GM12878 (cell line): ENCODE results near the gene CEP120. TPM values are rescaled to one million over a fixed set of nuclear protein-coding genes. Genes with fewer than 3 reads are reported as not detected.

ENCODE experiments used
- ATAC-seq: fragments of 200-7000 bp; cut with Tn5 transposase; 3 replicates; pipeline ENCODE4 v1.9.1; 2020; ENCODE audit warnings: mild to moderate bottlenecking, moderate library complexity
- BruUV-seq: library from RNA; stranded (reverse); fragments of 400-500 nt; replicated peaks from 2 replicates; lab custom pipeline; 2021; lab: Mats Ljungman, UMichigan
- CTCF ChIA-PET: fragments of 300-600 bp; sonication (Branson Sonifier 250); formaldehyde crosslinking; extraction: SDS; loops from one replicate; lab custom pipeline; 2021; ENCODE audit warnings: inconsistent platforms; lab: Yijun Ruan, JAX
- POLR2A ChIA-PET: fragments of 350-600 bp; formaldehyde crosslinking; extraction: SDS; loops from one replicate; lab custom pipeline; 2021; ENCODE audit warnings: inconsistent platforms; lab: Charles Lee
- RAD21 ChIA-PET: fragments of 300-600 bp; sonication (Branson Sonifier 250); formaldehyde crosslinking; loops from one replicate; lab custom pipeline; 2023; ENCODE audit warnings: antibody characterized with exemption; ENCODE audit not compliant: unreplicated experiment; lab: Charles Lee
- SMC1A ChIA-PET: fragments of 300-600 bp; sonication (Branson Sonifier 250); formaldehyde crosslinking; loops from one replicate; lab custom pipeline; 2023; ENCODE audit not compliant: unreplicated experiment, uncharacterized antibody; lab: Charles Lee
- DNase-seq: peaks from one replicate; pipeline ENCODE4 v3.0.0-alpha.2; 2011; ENCODE audit warnings: low read depth, low spot score
- FAIRE-seq: peaks from 3 replicates; lab custom pipeline; 2011; peaks lifted over from hg19 to GRCh38; lab: Jason Lieb, UNC
- H2AFZ ChIP-seq: 2 replicates; pipeline ENCODE4 v1.6.0; 2011; ENCODE audit warnings: low read depth, low read length, control low read depth; ENCODE audit not compliant: control insufficient read depth
- H3K27ac ChIP-seq: 2 replicates; pipeline ENCODE4 v1.5.1; 2011; ENCODE audit warnings: control low read depth; ENCODE audit not compliant: control insufficient read depth, insufficient read depth
- H3K27me3 ChIP-seq, 2 experiments: replicated peaks in 1 of 2; 2 replicates each; pipeline versions ENCODE4 v1.6.0 to v1.6.1; 2011; ENCODE audit warnings: low read length in 1 of 2; ENCODE audit not compliant: control insufficient read depth in 2 of 2, insufficient read depth in 2 of 2
- H3K36me3 ChIP-seq, 2 experiments: 2 replicates each; pipeline ENCODE4 v1.5.1; 2011; ENCODE audit warnings: low read length in 1 of 2; ENCODE audit not compliant: control insufficient read depth in 2 of 2, insufficient read depth in 2 of 2
- H3K4me1 ChIP-seq: 2 replicates; pipeline ENCODE4 v1.6.1; 2011; ENCODE audit warnings: mild to moderate bottlenecking, low read length, moderate library complexity, mixed read lengths; ENCODE audit not compliant: control insufficient read depth, insufficient read depth
- H3K4me2 ChIP-seq: 2 replicates; pipeline ENCODE4 v1.6.0; 2011; ENCODE audit warnings: control low read depth; ENCODE audit not compliant: control insufficient read depth, insufficient read depth
- H3K4me3 ChIP-seq: fragments of 200-600 bp; sonication (generic); 2 replicates; pipeline ENCODE4 v1.5.1; 2016
- H3K79me2 ChIP-seq: 2 replicates; pipeline ENCODE4 v1.6.0; 2011; ENCODE audit warnings: low read length; ENCODE audit not compliant: control insufficient read depth, insufficient read depth
- H3K9ac ChIP-seq: 2 replicates; pipeline ENCODE4 v1.8.0; 2011; ENCODE audit warnings: low read length, control low read depth, mixed read lengths; ENCODE audit not compliant: control insufficient read depth, insufficient read depth
- H3K9me3 ChIP-seq: replicated peaks from 3 replicates; pipeline ENCODE4 v1.5.1; 2011; ENCODE audit warnings: mild to moderate bottlenecking, low read length; ENCODE audit not compliant: control insufficient read depth, insufficient read depth
- H4K20me1 ChIP-seq: 2 replicates; pipeline ENCODE4 v1.6.0; 2011; ENCODE audit not compliant: control insufficient read depth, insufficient read depth
- CBFB ChIP-seq: IDR thresholded peaks from 2 replicates; pipeline ENCODE4 v1.6.1; 2016; ENCODE audit warnings: antibody characterized with exemption, low read depth
- CBX5 ChIP-seq: sonication (generic); IDR thresholded peaks from 2 replicates; pipeline ENCODE4 v1.6.1; 2016; ENCODE audit warnings: low read depth, moderate library complexity, mild to moderate bottlenecking, inconsistent platforms
- CHD2 ChIP-seq: IDR thresholded peaks from 2 replicates; pipeline ENCODE4 v1.6.1; 2011; ENCODE audit warnings: low read depth, low read length, improper control_type of control experiment, borderline replicate concordance
- LARP7 ChIP-seq: fragments of 450-650 bp; IDR thresholded peaks from 2 replicates; pipeline ENCODE4 v1.6.1; 2017; ENCODE audit warnings: mild to moderate bottlenecking
- MEF2B ChIP-seq: fragments of 450-650 bp; IDR thresholded peaks from 2 replicates; pipeline ENCODE4 v1.6.1; 2018; ENCODE audit warnings: mild to moderate bottlenecking, moderate library complexity; ENCODE audit not compliant: partially characterized antibody, poor library complexity, severe bottlenecking
- RAD21 ChIP-seq: IDR thresholded peaks from 2 replicates; pipeline ENCODE4 v1.6.1; 2011; ENCODE audit warnings: mild to moderate bottlenecking, low read depth, low read length, moderate library complexity; ENCODE audit not compliant: insufficient read depth
- SMC3 ChIP-seq: IDR thresholded peaks from 2 replicates; pipeline ENCODE4 v1.6.1; 2011; ENCODE audit warnings: low read length, improper control_type of control experiment, borderline replicate concordance
- WGBS: methylation state at CpG from one replicate; pipeline ENCODE4 v1.1.6; 2016; ENCODE audit warnings: low lambda C conversion rate; ENCODE audit not compliant: insufficient replicate concordance, insufficient coverage; ENCODE audit errors: missing lambda C conversion rate; 5-methylcytosine and 5-hydroxymethylcytosine counted together
- in situ Hi-C: fragments of 300-500 bp; cut with MboI; formaldehyde crosslinking; loops from 9 replicates; pipeline ENCODE4 v1.14.3; 2018; ENCODE audit warnings: mixed read lengths
- intact Hi-C: fragments of 100-400 bp; cut with micrococcal nuclease; formaldehyde crosslinking; loops from one replicate; pipeline ENCODE4 v1.14.2; 2022; ENCODE audit not compliant: unreplicated experiment
- polyA plus RNA-seq, 11 experiments: library from polyadenylated mRNA; depleted of rRNA in 4 of 11; unstranded in 6 of 11; stranded (reverse) in 5 of 11; fragments of >200 nt; fragmentation: Nextera tagmentation in 4 of 11; fragmentation: Illumina TruSeq in 1 of 11; extraction: Ambion mirVana in 4 of 11; extraction: Trizol in 1 of 11; gene quantifications; 1 replicate in 1 of 11; 2 replicates in 10 of 11; pipeline versions ENCODE4 v1.2.1 to v1.2.3, GENCODE V29; 2011 to 2016; ENCODE audit warnings: inconsistent platforms in 2 of 11, missing spikeins in 2 of 11, low read depth in 1 of 11
- total RNA-seq, 4 experiments: library from RNA; depleted of rRNA in 3 of 4; stranded (reverse); fragments of >200 nt in 3 of 4; fragmentation: Illumina TruSeq in 1 of 4; extraction: Trizol in 1 of 4; gene quantifications; 2 replicates each; pipeline versions ENCODE4 v1.2.1 to v1.2.3, GENCODE V29; 2013 to 2021
- TF ChIP-seq, protein P1 (sequence below): fragments of 150-350 bp; IDR thresholded peaks from 2 replicates; pipeline ENCODE4 v1.6.1; 2016; ENCODE audit warnings: low read depth, low read length
- TF ChIP-seq, protein P2 (sequence below): IDR thresholded peaks from 2 replicates; pipeline ENCODE4 v1.6.1; 2011; ENCODE audit warnings: mild to moderate bottlenecking, low read depth, low read length, moderate library complexity; ENCODE audit not compliant: insufficient replicate concordance
- TF ChIP-seq, protein P3 (sequence below), 3 experiments: IDR thresholded peaks in 2 of 3; conservative IDR thresholded peaks in 1 of 3; 2 replicates each; pipeline ENCODE4 v1.5.1; 2011; ENCODE audit warnings: low read depth in 3 of 3, low read length in 3 of 3, mild to moderate bottlenecking in 3 of 3, control low read depth in 2 of 3, moderate library complexity in 2 of 3, inconsistent platforms in 1 of 3, mixed read lengths in 1 of 3; ENCODE audit not compliant: control insufficient read depth in 2 of 3, insufficient read depth in 1 of 3; ENCODE audit errors: extremely low read depth in 1 of 3

CEP120 gene
- total and polyA plus RNA-seq, 10 of the 15 experiments (the other 5 are each of a cell fraction or from before 2014, with no cell fraction given), result 4.1 to 23.0 (median 13.1) TPM

DNA sequence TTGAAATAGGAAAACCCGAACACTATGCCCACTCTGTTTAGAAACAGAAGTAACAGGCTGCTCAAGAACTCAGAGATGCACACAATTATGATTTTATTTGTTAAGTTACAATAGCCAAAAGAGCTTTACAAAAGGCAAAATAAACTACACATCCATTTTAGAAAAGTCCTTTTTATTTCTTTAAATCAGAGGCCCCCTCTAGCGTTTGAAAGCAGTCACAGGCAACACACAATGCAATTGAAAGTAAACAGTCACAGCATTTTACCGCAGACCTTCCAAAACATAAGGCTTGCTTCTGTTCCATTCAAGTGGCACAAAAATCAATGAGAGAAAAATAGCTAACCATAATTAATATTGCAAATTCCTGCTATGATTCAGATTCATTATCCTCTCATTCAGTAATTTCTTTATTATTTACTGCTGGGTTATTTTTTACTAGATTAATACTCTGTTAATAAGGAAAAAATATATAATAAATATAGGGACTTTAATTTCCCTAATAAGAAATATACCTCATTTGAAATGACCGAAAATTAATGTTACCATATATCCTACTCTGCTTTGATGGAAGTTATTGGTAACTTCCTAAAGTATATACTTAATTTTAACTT lies 78.3 kb downstream of the CEP120 start:
- TF ChIP-seq SMC3 (peak; percentile 32; the same call in 1 of the 2 replicates), LARP7 (no peak), CHD2 (no peak), CBX5 (no peak), CBFB (no peak), MEF2B (no peak), RAD21 (peak; percentile 38)
- TF ChIP-seq, protein P1, sequence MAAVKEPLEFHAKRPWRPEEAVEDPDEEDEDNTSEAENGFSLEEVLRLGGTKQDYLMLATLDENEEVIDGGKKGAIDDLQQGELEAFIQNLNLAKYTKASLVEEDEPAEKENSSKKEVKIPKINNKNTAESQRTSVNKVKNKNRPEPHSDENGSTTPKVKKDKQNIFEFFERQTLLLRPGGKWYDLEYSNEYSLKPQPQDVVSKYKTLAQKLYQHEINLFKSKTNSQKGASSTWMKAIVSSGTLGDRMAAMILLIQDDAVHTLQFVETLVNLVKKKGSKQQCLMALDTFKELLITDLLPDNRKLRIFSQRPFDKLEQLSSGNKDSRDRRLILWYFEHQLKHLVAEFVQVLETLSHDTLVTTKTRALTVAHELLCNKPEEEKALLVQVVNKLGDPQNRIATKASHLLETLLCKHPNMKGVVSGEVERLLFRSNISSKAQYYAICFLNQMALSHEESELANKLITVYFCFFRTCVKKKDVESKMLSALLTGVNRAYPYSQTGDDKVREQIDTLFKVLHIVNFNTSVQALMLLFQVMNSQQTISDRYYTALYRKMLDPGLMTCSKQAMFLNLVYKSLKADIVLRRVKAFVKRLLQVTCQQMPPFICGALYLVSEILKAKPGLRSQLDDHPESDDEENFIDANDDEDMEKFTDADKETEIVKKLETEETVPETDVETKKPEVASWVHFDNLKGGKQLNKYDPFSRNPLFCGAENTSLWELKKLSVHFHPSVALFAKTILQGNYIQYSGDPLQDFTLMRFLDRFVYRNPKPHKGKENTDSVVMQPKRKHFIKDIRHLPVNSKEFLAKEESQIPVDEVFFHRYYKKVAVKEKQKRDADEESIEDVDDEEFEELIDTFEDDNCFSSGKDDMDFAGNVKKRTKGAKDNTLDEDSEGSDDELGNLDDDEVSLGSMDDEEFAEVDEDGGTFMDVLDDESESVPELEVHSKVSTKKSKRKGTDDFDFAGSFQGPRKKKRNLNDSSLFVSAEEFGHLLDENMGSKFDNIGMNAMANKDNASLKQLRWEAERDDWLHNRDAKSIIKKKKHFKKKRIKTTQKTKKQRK, result no peak
- TF ChIP-seq, protein P2, sequence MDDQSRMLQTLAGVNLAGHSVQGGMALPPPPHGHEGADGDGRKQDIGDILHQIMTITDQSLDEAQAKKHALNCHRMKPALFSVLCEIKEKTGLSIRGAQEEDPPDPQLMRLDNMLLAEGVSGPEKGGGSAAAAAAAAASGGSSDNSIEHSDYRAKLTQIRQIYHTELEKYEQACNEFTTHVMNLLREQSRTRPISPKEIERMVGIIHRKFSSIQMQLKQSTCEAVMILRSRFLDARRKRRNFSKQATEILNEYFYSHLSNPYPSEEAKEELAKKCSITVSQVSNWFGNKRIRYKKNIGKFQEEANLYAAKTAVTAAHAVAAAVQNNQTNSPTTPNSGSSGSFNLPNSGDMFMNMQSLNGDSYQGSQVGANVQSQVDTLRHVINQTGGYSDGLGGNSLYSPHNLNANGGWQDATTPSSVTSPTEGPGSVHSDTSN, result no peak
- TF ChIP-seq, protein P3, sequence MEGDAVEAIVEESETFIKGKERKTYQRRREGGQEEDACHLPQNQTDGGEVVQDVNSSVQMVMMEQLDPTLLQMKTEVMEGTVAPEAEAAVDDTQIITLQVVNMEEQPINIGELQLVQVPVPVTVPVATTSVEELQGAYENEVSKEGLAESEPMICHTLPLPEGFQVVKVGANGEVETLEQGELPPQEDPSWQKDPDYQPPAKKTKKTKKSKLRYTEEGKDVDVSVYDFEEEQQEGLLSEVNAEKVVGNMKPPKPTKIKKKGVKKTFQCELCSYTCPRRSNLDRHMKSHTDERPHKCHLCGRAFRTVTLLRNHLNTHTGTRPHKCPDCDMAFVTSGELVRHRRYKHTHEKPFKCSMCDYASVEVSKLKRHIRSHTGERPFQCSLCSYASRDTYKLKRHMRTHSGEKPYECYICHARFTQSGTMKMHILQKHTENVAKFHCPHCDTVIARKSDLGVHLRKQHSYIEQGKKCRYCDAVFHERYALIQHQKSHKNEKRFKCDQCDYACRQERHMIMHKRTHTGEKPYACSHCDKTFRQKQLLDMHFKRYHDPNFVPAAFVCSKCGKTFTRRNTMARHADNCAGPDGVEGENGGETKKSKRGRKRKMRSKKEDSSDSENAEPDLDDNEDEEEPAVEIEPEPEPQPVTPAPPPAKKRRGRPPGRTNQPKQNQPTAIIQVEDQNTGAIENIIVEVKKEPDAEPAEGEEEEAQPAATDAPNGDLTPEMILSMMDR (IDR thresholded peaks at IDR 0.05 in 2 of 3, conservative IDR thresholded peaks at IDR 0.05 in 1 of 3; ENCODE audit: control insufficient read depth in 2 of 3, extremely low read depth in 1 of 3, insufficient read depth in 1 of 3, low read depth in 3 of 3, low read length in 3 of 3), result peak; percentile 38 to 55 (median 46); a peak in 5 of 6 replicates
- TF ChIP-seq, all 136 proteins: peak for 3
- Histone ChIP-seq H3K36me3 (peaks cover 0 to 3% of the 10 kb centered on the region in 2 experiments; a peak in 2 of 4 replicates), H3K9me3 (no peaks in the 10 kb centered on the region), H3K27me3 (no peaks in the 10 kb centered on the region), H3K4me3 (no peak overlapping the region), H3K4me2 (no peak overlapping the region), H3K79me2 (no peaks in the 10 kb centered on the region), H3K27ac (no peak overlapping the region), H4K20me1 (no peaks in the 10 kb centered on the region), H3K9ac (no peak overlapping the region), H3K4me1 (no peaks in the 10 kb centered on the region), H2AFZ (no peak overlapping the region)
- no TSS peak for BruUV-seq
- RAD21 ChIA-PET, result interaction anchor here (2.3 kb wide), 1 partner anchor 265 kb away, joined by 7 read pairs; no protein-coding TSS in a partner anchor
- CTCF ChIA-PET, result interaction anchor here (0.6 to 2.0 kb wide), 3 partner anchors 9 to 1149 kb away, joined by 3 to 4 read pairs (median 4); no protein-coding TSS in a partner anchor
- in situ Hi-C loops, result no loop called here
- ATAC-seq, result peak; percentile 53; the same call in 2 of the 3 replicates
- FAIRE-seq, result no peak
- SMC1A ChIA-PET, result interaction anchor here (1.0 to 1.9 kb wide), 3 partner anchors 261 to 839 kb away, joined by 3 to 6 read pairs (median 4); no protein-coding TSS in a partner anchor
- 71% methylated on average over 4 of the region's 4 CpGs for WGBS
- intact Hi-C loops, result loop anchor here (2.0 kb wide), 1 partner anchor 448 kb away; no protein-coding TSS in a partner anchor
- DNase-seq, result no peak
- POLR2A ChIA-PET, result no interaction called here
